Neural cell (in vitro differentiated cells): Measurements from ENCODE around the gene EPN1. TPM values are rescaled to one million over a fixed set of nuclear protein-coding genes. Genes with fewer than 3 reads are reported as not detected.

ENCODE experiments used
- H2AFZ ChIP-seq: fragments of 200-600, 300-800 bp; sonication (generic), shearing (Covaris generic); 2 replicates; pipeline ENCODE4 v1.6.0; 2014; ENCODE audit warnings: low read depth, mild to moderate bottlenecking, antibody characterized with exemption, low read length, moderate library complexity
- H3F3A ChIP-seq: fragments of 200-600 bp; shearing (Covaris generic); 2 replicates; pipeline ENCODE4 v1.6.1; 2016; ENCODE audit warnings: mild to moderate bottlenecking, moderate library complexity, mixed read lengths, antibody characterized with exemption, low read length; ENCODE audit not compliant: insufficient read depth, poor library complexity, severe bottlenecking
- H3K27ac ChIP-seq: fragments of 200-600, 300-800 bp; sonication (generic), shearing (Covaris generic); 2 replicates; pipeline ENCODE4 v1.5.1; 2014; ENCODE audit warnings: mild to moderate bottlenecking, low read length, moderate library complexity
- H3K27me3 ChIP-seq: fragments of 300-800, 200-600 bp; sonication (generic), shearing (Covaris generic); 2 replicates; pipeline ENCODE4 v1.6.0; 2014; ENCODE audit warnings: mild to moderate bottlenecking, low read depth, low read length, moderate library complexity; ENCODE audit not compliant: insufficient read depth
- H3K36me3 ChIP-seq: fragments of 300-800, 200-600 bp; sonication (generic), shearing (Covaris generic); 2 replicates; pipeline ENCODE4 v1.5.1; 2014; ENCODE audit warnings: mild to moderate bottlenecking, antibody characterized with exemption, low read length, moderate library complexity; ENCODE audit not compliant: insufficient read depth
- H3K4me2 ChIP-seq: fragments of 300-800, 200-600 bp; sonication (generic), shearing (Covaris generic); 2 replicates; pipeline ENCODE4 v1.6.0; 2014; ENCODE audit warnings: mild to moderate bottlenecking, low read length
- H3K4me3 ChIP-seq: fragments of 300-800, 200-600 bp; sonication (generic), shearing (Covaris generic); 2 replicates; pipeline ENCODE4 v1.5.1; 2014; ENCODE audit warnings: mild to moderate bottlenecking, low read length, moderate library complexity
- H3K79me2 ChIP-seq: fragments of 200-600 bp; shearing (Covaris generic); replicated peaks from 2 replicates; pipeline ENCODE4 v1.6.0; 2014; ENCODE audit warnings: mild to moderate bottlenecking, low read length, moderate library complexity; ENCODE audit not compliant: insufficient read depth
- H3K9ac ChIP-seq: fragments of 300-800, 200-600 bp; sonication (generic), shearing (Covaris generic); 2 replicates; pipeline ENCODE4 v1.6.1; 2016; ENCODE audit warnings: mild to moderate bottlenecking, low read length, mixed read lengths
- H3K9me2 ChIP-seq: fragments of 200-600 bp; shearing (Covaris generic); 2 replicates; pipeline ENCODE4 v1.6.1; 2016; ENCODE audit warnings: mild to moderate bottlenecking, low read length, mixed read lengths; ENCODE audit not compliant: insufficient read depth
- H3K9me3 ChIP-seq: fragments of 200-600, 300-800 bp; sonication (generic), shearing (Covaris generic); 2 replicates; pipeline ENCODE4 v1.6.1; 2016; ENCODE audit warnings: mild to moderate bottlenecking, mixed run types, low read length, moderate library complexity, mixed read lengths
- H4K20me1 ChIP-seq: fragments of 200-600 bp; shearing (Covaris generic); 2 replicates; pipeline ENCODE4 v1.6.1; 2016; ENCODE audit warnings: mild to moderate bottlenecking, mixed run types; ENCODE audit not compliant: insufficient read depth
- EP300 ChIP-seq: fragments of 450-650 bp; conservative IDR thresholded peaks from 2 replicates; pipeline ENCODE4 v1.6.1; 2014; ENCODE audit warnings: antibody characterized with exemption, mild to moderate bottlenecking, moderate library complexity; ENCODE audit not compliant: poor library complexity, severe bottlenecking
- EZH2 ChIP-seq: fragments of 200-600, 300-800 bp; shearing (Covaris generic), sonication (generic); IDR thresholded peaks from 2 replicates; pipeline ENCODE4 v1.6.1; 2014; ENCODE audit warnings: antibody characterized with exemption, low read length, borderline replicate concordance, mild to moderate bottlenecking; ENCODE audit not compliant: insufficient read depth, poor library complexity, severe bottlenecking
- MXI1 ChIP-seq: fragments of 450-650 bp; conservative IDR thresholded peaks from 2 replicates; pipeline ENCODE4 v1.6.1; 2014; ENCODE audit warnings: antibody characterized with exemption, mild to moderate bottlenecking; ENCODE audit not compliant: poor library complexity, severe bottlenecking
- POLR2AphosphoS5 ChIP-seq: IDR thresholded peaks from 2 replicates; pipeline ENCODE4 v1.6.1; 2012
- RAD21 ChIP-seq: fragments of 450-650 bp; conservative IDR thresholded peaks from 2 replicates; pipeline ENCODE4 v1.6.1; 2014; ENCODE audit warnings: antibody characterized with exemption, mild to moderate bottlenecking, moderate library complexity
- SMC3 ChIP-seq: fragments of 450-650 bp; conservative IDR thresholded peaks from 2 replicates; pipeline ENCODE4 v1.6.1; 2014; ENCODE audit warnings: antibody characterized with exemption, mild to moderate bottlenecking, moderate library complexity; ENCODE audit not compliant: poor library complexity
- TAF1 ChIP-seq: IDR thresholded peaks from 2 replicates; pipeline ENCODE4 v1.6.1; 2012; ENCODE audit warnings: low read depth
- polyA plus RNA-seq: library from polyadenylated mRNA; depleted of rRNA; stranded (reverse); fragments of >200 nt; gene quantifications from 2 replicates; pipeline ENCODE4 v1.2.3, GENCODE V29; 2014
- TF ChIP-seq, protein P1 (sequence below): fragments of 450-650 bp; IDR thresholded peaks from 2 replicates; pipeline ENCODE4 v1.5.1; 2014; ENCODE audit warnings: antibody characterized with exemption, mild to moderate bottlenecking, moderate library complexity; ENCODE audit not compliant: poor library complexity, severe bottlenecking
- TF ChIP-seq, protein P2 (sequence below): IDR thresholded peaks from 2 replicates; pipeline ENCODE4 v1.6.1; 2012; ENCODE audit warnings: borderline replicate concordance

The EPN1 gene
- polyA plus RNA-seq, 1 donor from 2014 or later, result 21.0 TPM

- H4K20me1 ChIP-seq, result no peaks in the 10 kb centered on the region
- H2AFZ ChIP-seq, result no peak overlapping the region
- H3K4me2 ChIP-seq, result no peak overlapping the region
- H3K27me3 ChIP-seq, result no peaks in the 10 kb centered on the region
- no peak overlapping the region for H3K4me3 ChIP-seq
- H3K27ac ChIP-seq, result no peak overlapping the region
- TF ChIP-seq POLR2AphosphoS5 (no peak), RAD21 (no peak), EP300 (no peak)
- TF ChIP-seq, protein P1, sequence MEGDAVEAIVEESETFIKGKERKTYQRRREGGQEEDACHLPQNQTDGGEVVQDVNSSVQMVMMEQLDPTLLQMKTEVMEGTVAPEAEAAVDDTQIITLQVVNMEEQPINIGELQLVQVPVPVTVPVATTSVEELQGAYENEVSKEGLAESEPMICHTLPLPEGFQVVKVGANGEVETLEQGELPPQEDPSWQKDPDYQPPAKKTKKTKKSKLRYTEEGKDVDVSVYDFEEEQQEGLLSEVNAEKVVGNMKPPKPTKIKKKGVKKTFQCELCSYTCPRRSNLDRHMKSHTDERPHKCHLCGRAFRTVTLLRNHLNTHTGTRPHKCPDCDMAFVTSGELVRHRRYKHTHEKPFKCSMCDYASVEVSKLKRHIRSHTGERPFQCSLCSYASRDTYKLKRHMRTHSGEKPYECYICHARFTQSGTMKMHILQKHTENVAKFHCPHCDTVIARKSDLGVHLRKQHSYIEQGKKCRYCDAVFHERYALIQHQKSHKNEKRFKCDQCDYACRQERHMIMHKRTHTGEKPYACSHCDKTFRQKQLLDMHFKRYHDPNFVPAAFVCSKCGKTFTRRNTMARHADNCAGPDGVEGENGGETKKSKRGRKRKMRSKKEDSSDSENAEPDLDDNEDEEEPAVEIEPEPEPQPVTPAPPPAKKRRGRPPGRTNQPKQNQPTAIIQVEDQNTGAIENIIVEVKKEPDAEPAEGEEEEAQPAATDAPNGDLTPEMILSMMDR, result no peak
- no peak overlapping the region for H3K9ac ChIP-seq
- H3K9me2 ChIP-seq, result no peaks in the 10 kb centered on the region
- no peaks in the 10 kb centered on the region for H3K79me2 ChIP-seq
- H3F3A ChIP-seq, result no peaks in the 10 kb centered on the region
- H3K9me3 ChIP-seq, result no peaks in the 10 kb centered on the region
- no peaks in the 10 kb centered on the region for H3K36me3 ChIP-seq
Measured at GRCh38 chr19:55698256-55698655, 23.2 kb downstream of the EPN1 start.

GRCh38 chr19:55699221-55699620, 24.2 kb downstream of the EPN1 start:
- Histone ChIP-seq H4K20me1 (no peaks in the 10 kb centered on the region), H3K9ac (no peak overlapping the region), H3K27ac (no peak overlapping the region), H3K9me2 (no peaks in the 10 kb centered on the region), H3K27me3 (no peaks in the 10 kb centered on the region), H3K36me3 (no peaks in the 10 kb centered on the region), H3K4me2 (no peak overlapping the region), H3K9me3 (no peaks in the 10 kb centered on the region), H3K79me2 (no peaks in the 10 kb centered on the region), H2AFZ (no peak overlapping the region), H3F3A (no peaks in the 10 kb centered on the region), H3K4me3 (no peak overlapping the region)
- TF ChIP-seq, protein P1, result no peak
- TF ChIP-seq EZH2 (no peak), POLR2AphosphoS5 (no peak), SMC3 (no peak), EP300 (no peak), RAD21 (no peak), MXI1 (no peak), TAF1 (no peak)
- TF ChIP-seq, protein P2, sequence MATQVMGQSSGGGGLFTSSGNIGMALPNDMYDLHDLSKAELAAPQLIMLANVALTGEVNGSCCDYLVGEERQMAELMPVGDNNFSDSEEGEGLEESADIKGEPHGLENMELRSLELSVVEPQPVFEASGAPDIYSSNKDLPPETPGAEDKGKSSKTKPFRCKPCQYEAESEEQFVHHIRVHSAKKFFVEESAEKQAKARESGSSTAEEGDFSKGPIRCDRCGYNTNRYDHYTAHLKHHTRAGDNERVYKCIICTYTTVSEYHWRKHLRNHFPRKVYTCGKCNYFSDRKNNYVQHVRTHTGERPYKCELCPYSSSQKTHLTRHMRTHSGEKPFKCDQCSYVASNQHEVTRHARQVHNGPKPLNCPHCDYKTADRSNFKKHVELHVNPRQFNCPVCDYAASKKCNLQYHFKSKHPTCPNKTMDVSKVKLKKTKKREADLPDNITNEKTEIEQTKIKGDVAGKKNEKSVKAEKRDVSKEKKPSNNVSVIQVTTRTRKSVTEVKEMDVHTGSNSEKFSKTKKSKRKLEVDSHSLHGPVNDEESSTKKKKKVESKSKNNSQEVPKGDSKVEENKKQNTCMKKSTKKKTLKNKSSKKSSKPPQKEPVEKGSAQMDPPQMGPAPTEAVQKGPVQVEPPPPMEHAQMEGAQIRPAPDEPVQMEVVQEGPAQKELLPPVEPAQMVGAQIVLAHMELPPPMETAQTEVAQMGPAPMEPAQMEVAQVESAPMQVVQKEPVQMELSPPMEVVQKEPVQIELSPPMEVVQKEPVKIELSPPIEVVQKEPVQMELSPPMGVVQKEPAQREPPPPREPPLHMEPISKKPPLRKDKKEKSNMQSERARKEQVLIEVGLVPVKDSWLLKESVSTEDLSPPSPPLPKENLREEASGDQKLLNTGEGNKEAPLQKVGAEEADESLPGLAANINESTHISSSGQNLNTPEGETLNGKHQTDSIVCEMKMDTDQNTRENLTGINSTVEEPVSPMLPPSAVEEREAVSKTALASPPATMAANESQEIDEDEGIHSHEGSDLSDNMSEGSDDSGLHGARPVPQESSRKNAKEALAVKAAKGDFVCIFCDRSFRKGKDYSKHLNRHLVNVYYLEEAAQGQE, result no peak
